Frontal cortex (tissue), 1 donor: Measurements from ENCODE around the gene NDUFA3. TPM values are rescaled to one million over a fixed set of nuclear protein-coding genes. Genes with fewer than 3 reads are reported as not detected.

ENCODE experiments used
- total RNA-seq: library from RNA; depleted of rRNA; stranded (reverse); fragments of >200 nt; gene quantifications from one replicate; pipeline ENCODE4 v1.2.3, GENCODE V29; 2014

Gene NDUFA3
- total RNA-seq, 1 donor from 2014 or later: 9.4 TPM

Other genes starting within 250 kb of the NDUFA3 start
- gene MYADM, start 235.0 kb upstream of the NDUFA3 start, total RNA-seq: 2.4 TPM
- gene PRKCG, start 220.7 kb upstream of the NDUFA3 start, total RNA-seq: 1.2 TPM
- gene CACNG7, start 193.6 kb upstream of the NDUFA3 start, total RNA-seq: 4.9 TPM
- 4.1 TPM for gene CACNG8, start 139.9 kb upstream of the NDUFA3 start, total RNA-seq
- under 0.01 TPM for gene CACNG6, start 111.2 kb upstream of the NDUFA3 start, total RNA-seq
- not detected for gene VSTM1, start 39.0 kb upstream of the NDUFA3 start, total RNA-seq
- gene TARM1, start 21.5 kb upstream of the NDUFA3 start, total RNA-seq: not detected
- not detected for gene OSCAR, start 2.1 kb upstream of the NDUFA3 start, total RNA-seq
- 6.5 TPM for gene TFPT, start 12.8 kb downstream of the NDUFA3 start, total RNA-seq
- 25.3 TPM for gene PRPF31, start 12.9 kb downstream of the NDUFA3 start, total RNA-seq
- gene CNOT3, start 34.9 kb downstream of the NDUFA3 start, total RNA-seq: 3.7 TPM
- 7.3 TPM for gene LENG1, start 56.9 kb downstream of the NDUFA3 start, total RNA-seq
- not detected for gene TMC4, start 70.3 kb downstream of the NDUFA3 start, total RNA-seq
- gene MBOAT7, start 86.7 kb downstream of the NDUFA3 start, total RNA-seq: 18.3 TPM
- gene TSEN34, start 88.5 kb downstream of the NDUFA3 start, total RNA-seq: 33.4 TPM
- 2,066 TPM for gene RPS9, start 98.0 kb downstream of the NDUFA3 start, total RNA-seq
- gene LILRB3, start 120.2 kb downstream of the NDUFA3 start, total RNA-seq: not detected
- under 0.01 TPM for gene LILRA6, start 139.9 kb downstream of the NDUFA3 start, total RNA-seq
- under 0.01 TPM for gene LILRB5, start 154.4 kb downstream of the NDUFA3 start, total RNA-seq
- gene LILRB2, start 178.3 kb downstream of the NDUFA3 start, total RNA-seq: not detected
- 0.82 TPM for gene LILRA5, start 210.3 kb downstream of the NDUFA3 start, total RNA-seq
- gene LILRA4, start 236.3 kb downstream of the NDUFA3 start, total RNA-seq: under 0.01 TPM